ENCODE measurements around the gene PHGDH. TPM values are rescaled to one million over a fixed set of nuclear protein-coding genes. Genes with fewer than 3 reads are reported as not detected.
A peak's percentile ranks its signal among the peaks of the same experiment; 100 is the strongest.

Gene PHGDH
- total and polyA plus RNA-seq, 2 of the 13 experiments (the other 11 are each of a cell fraction or from before 2014, with no cell fraction given) = 95.8 to 133 TPM

- no peak for TF ChIP-seq CEBPZ (IDR thresholded peaks at IDR 0.05; ENCODE audit: low read length)
- no peak for TF ChIP-seq CC2D1A (CRISPR knock-in tag; IDR thresholded peaks at IDR 0.05)
- peak; percentile 85 for TF ChIP-seq PHF21A (CRISPR knock-in tag; IDR thresholded peaks at IDR 0.05)
- TF ChIP-seq THRA (CRISPR knock-in tag; IDR thresholded peaks at IDR 0.05; ENCODE audit: borderline replicate concordance) = peak; percentile 83; the same call in 1 of the 2 replicates
- TF ChIP-seq SIX1 (CRISPR knock-in tag; IDR thresholded peaks at IDR 0.05; ENCODE audit: borderline replicate concordance) = peak; percentile 36; the same call in 1 of the 2 replicates
- peak; percentile 85 for TF ChIP-seq NCOA2 (CRISPR knock-in tag; IDR thresholded peaks at IDR 0.05)
- TF ChIP-seq BRD4 (CRISPR knock-in tag; IDR thresholded peaks at IDR 0.05) = no peak
- no peak for TF ChIP-seq ZC3H4 (CRISPR knock-in tag; IDR thresholded peaks at IDR 0.05; ENCODE audit: borderline replicate concordance)
- no peak for TF ChIP-seq AFF4 (CRISPR knock-in tag; IDR thresholded peaks at IDR 0.05)
- peak; percentile 68 for TF ChIP-seq NR2C2 (CRISPR knock-in tag; IDR thresholded peaks at IDR 0.05; ENCODE audit: borderline replicate concordance)
- TF ChIP-seq ZNF280B (CRISPR knock-in tag; IDR thresholded peaks at IDR 0.05; ENCODE audit: borderline replicate concordance) = no peak
- no peak for TF ChIP-seq ZIK1 (CRISPR knock-in tag; IDR thresholded peaks at IDR 0.05; ENCODE audit: borderline replicate concordance, low read depth)
- TF ChIP-seq ZSCAN21 (CRISPR knock-in tag; IDR thresholded peaks at IDR 0.05; ENCODE audit: borderline replicate concordance) = no peak
- no peak for TF ChIP-seq HDAC6 (IDR thresholded peaks at IDR 0.05; ENCODE audit: low read depth, low read length)
- no peak for TF ChIP-seq ZKSCAN8 (CRISPR knock-in tag; IDR thresholded peaks at IDR 0.05; ENCODE audit: borderline replicate concordance)
- no peak for TF ChIP-seq ZMAT5 (CRISPR knock-in tag; IDR thresholded peaks at IDR 0.05; ENCODE audit: borderline replicate concordance, low read depth)
- TF ChIP-seq CEBPG (CRISPR knock-in tag; IDR thresholded peaks at IDR 0.05) = peak; percentile 99
- no peak for TF ChIP-seq TBX3 (IDR thresholded peaks at IDR 0.05; ENCODE audit: borderline replicate concordance)
- TF ChIP-seq HDAC1 (CRISPR knock-in tag; IDR thresholded peaks at IDR 0.05) = peak; percentile 84
These were observed 13.0 kb downstream of the PHGDH start (continued) for GRCh38 chr1:119724611-119725218.

Measured in HepG2 (cell line).